Fibroblast of lung (primary cell): ENCODE measurements around the gene RNF126.

Experiments
- EZH2 ChIP-seq: IDR thresholded peaks from 2 replicates; pipeline ENCODE4 v1.5.1; 2012; ENCODE audit warnings: low read length, control low read depth, mild to moderate bottlenecking; ENCODE audit errors: missing control alignments
- TF ChIP-seq, protein P1 (sequence below), 2 donors: IDR thresholded peaks in 1 of 2; conservative IDR thresholded peaks in 1 of 2; 1 replicate in 1 of 2; 2 replicates in 1 of 2; pipeline ENCODE4 v1.5.1; 2011 to 2012; ENCODE audit warnings: low read length in 2 of 2, control low read depth in 1 of 2, inconsistent platforms in 1 of 2, low read depth in 1 of 2, mild to moderate bottlenecking in 1 of 2

DNA sequence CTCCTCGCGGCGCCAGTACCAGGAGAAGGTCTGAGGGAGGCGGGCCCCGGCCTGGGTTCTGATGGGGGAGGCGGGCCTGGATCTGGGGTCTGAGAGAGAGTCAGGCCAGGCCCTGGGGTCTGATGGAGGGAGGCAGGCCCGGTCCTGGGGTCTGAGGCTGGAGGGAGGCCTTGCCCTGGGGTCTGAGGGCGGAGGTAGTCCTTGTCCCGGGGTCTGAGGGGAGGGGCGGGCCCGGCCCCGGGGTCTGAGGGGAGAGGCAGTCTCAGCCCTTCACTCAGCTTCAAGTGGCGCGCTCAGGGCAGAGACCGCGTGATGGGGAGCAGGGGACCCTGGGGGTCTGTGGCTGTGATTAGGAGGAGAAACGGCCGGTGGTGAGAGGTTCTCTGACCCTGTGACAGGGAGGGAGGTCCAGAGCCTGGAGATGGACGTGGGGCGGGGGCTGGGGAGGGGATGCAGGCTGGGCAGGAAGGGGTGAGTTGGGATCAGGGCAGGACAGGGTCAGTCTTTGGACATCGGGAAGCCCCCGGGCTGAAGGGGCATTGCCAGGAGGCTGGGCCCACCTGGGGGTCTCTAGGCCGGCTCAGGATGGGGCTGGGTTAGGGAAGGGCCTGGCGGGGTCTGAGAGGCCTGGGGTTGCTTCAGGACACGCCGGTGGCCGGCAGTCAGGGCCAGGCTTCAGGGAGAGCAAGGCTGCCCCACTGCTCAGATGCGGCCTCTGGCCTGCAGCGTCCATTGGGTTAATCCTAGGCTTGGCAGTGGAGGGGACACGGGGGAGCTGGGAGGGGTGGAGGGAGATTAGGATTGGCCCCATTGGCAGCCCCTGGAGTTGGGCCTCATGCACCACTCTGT lies 54.6 kb downstream of the RNF126 start:
- no peak for TF ChIP-seq EZH2
- TF ChIP-seq, protein P1, sequence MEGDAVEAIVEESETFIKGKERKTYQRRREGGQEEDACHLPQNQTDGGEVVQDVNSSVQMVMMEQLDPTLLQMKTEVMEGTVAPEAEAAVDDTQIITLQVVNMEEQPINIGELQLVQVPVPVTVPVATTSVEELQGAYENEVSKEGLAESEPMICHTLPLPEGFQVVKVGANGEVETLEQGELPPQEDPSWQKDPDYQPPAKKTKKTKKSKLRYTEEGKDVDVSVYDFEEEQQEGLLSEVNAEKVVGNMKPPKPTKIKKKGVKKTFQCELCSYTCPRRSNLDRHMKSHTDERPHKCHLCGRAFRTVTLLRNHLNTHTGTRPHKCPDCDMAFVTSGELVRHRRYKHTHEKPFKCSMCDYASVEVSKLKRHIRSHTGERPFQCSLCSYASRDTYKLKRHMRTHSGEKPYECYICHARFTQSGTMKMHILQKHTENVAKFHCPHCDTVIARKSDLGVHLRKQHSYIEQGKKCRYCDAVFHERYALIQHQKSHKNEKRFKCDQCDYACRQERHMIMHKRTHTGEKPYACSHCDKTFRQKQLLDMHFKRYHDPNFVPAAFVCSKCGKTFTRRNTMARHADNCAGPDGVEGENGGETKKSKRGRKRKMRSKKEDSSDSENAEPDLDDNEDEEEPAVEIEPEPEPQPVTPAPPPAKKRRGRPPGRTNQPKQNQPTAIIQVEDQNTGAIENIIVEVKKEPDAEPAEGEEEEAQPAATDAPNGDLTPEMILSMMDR (conservative IDR thresholded peaks at IDR 0.05 in 1 of 2, IDR thresholded peaks at IDR 0.05 in 1 of 2; ENCODE audit: low read depth in 1 of 2, low read length in 2 of 2) = no peak
